ENCODE results near the gene SLC6A6. TPM values are rescaled to one million over a fixed set of nuclear protein-coding genes. Genes with fewer than 3 reads are reported as not detected.

The SLC6A6 gene
- total RNA-seq, 1 experiment from 2014 or later, result 72.6 TPM

GRCh38 chr3:14518893-14519292 is 116.5 kb downstream of the SLC6A6 start:
- Histone ChIP-seq H3K9me3 (ENCODE audit: control insufficient read depth, low read depth, low read length) (no peaks in the 10 kb centered on the region), H2BK15ac (ENCODE audit: low read depth, low read length) (no peak overlapping the region), H2BK5ac (ENCODE audit: insufficient read length, low read length) (no peak overlapping the region), H3K79me2 (ENCODE audit: insufficient read depth, low read length) (no peaks in the 10 kb centered on the region), H2AFZ (ENCODE audit: low read length) (no peak overlapping the region), H2AK5ac (ENCODE audit: insufficient read length, low read length) (no peak overlapping the region), H3K9ac (ENCODE audit: extremely low read depth, insufficient read length, low read length) (no peak overlapping the region), H4K91ac (ENCODE audit: insufficient read length, low read depth, low read length) (no peak overlapping the region), H3K4ac (ENCODE audit: low read depth, low read length) (no peak overlapping the region), H3K23ac (ENCODE audit: insufficient read length, low read depth, low read length) (no peak overlapping the region), H4K20me1 (ENCODE audit: control insufficient read depth, insufficient read depth, insufficient read length) (no peaks in the 10 kb centered on the region), H3K18ac (ENCODE audit: insufficient read length, low read depth, low read length) (no peak overlapping the region), H3K14ac (ENCODE audit: insufficient read depth, low read length) (no peak overlapping the region), H3K4me1 (ENCODE audit: insufficient read depth, low read length) (no peaks in the 10 kb centered on the region), H4K8ac (replicated peaks; ENCODE audit: insufficient read length, low read depth, low read length) (no peak overlapping the region), H3K27ac (ENCODE audit: insufficient read length, low read depth, low read length) (no peak overlapping the region), H2BK12ac (ENCODE audit: insufficient read length, low read depth, low read length) (no peak overlapping the region), H2BK120ac (ENCODE audit: low read depth, low read length, poor library complexity, severe bottlenecking) (no peak overlapping the region), H3K56ac (ENCODE audit: insufficient read length, low read depth, low read length) (no peak overlapping the region), H3T11ph (ENCODE audit: low read length) (no peak overlapping the region), H3K79me1 (ENCODE audit: insufficient read depth, low read depth, low read length, poor library complexity, severe bottlenecking) (no peaks in the 10 kb centered on the region), H3K4me2 (ENCODE audit: insufficient read depth, insufficient read length, low read length) (no peak overlapping the region), H3K23me2 (ENCODE audit: insufficient read length, low read depth, low read length, poor library complexity, severe bottlenecking) (no peaks in the 10 kb centered on the region), H2BK20ac (ENCODE audit: low read depth, low read length, poor library complexity, severe bottlenecking) (no peak overlapping the region), H4K5ac (ENCODE audit: insufficient read length, low read depth, low read length) (no peak overlapping the region), H3K27me3 (ENCODE audit: insufficient read depth, low read length) (no peaks in the 10 kb centered on the region)
- H3K27ac Mint-ChIP-seq, result 0 out of 7 replicates have a peak overlapping the region, but pooled peaks of 1 of the 3 experiments have one; percentile 39
- WGBS (ENCODE audit: extremely low coverage, insufficient read length, low lambda C conversion rate), result no CpG with 5 or more reads among the region's 11 CpGs
- H3K4me3 Mint-ChIP-seq, result no peak overlapping the region
- no peaks in the 10 kb centered on the region; a peak in 1 of 7 replicates for H3K36me3 Mint-ChIP-seq (ENCODE audit: insufficient read depth in 1 of 3, low read depth in 3 of 3)
- peak; percentile 10 for DNase-seq
- H3K4me1 Mint-ChIP-seq, result peaks cover 3 to 13% of the 10 kb centered on the region in 2 experiments; a peak in 3 of 4 replicates
- TF ChIP-seq CTCF (conservative IDR thresholded peaks at IDR 0.05), result no peak
- H3K27me3 Mint-ChIP-seq (ENCODE audit: low read depth), result no peaks in the 10 kb centered on the region; the same call in none of the 2 replicates
- no peaks in the 10 kb centered on the region for H3K9me3 Mint-ChIP-seq

Data from H9 (cell line).